ENCODE data around the gene RAPGEF4.

DNA sequence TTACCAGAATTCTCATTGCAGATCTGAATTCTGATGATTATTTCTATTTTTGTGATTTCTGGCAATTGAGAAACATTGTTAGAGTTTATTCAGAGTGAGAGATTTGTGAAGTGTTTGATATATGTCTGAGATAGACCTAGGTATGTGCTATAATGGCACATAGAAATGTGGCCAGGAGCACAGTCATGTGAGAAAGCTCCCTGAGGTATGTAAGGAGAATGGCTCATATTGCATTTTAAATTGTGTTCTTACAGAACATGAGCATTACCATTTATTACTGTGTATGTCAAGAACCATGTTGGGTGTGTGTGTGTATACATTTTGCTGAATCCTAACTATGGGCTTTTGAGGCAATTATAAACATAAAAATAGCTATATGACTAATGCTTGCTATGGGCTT lies 101.2 kb downstream of the RAPGEF4 start:
- TF ChIP-seq, protein P1, sequence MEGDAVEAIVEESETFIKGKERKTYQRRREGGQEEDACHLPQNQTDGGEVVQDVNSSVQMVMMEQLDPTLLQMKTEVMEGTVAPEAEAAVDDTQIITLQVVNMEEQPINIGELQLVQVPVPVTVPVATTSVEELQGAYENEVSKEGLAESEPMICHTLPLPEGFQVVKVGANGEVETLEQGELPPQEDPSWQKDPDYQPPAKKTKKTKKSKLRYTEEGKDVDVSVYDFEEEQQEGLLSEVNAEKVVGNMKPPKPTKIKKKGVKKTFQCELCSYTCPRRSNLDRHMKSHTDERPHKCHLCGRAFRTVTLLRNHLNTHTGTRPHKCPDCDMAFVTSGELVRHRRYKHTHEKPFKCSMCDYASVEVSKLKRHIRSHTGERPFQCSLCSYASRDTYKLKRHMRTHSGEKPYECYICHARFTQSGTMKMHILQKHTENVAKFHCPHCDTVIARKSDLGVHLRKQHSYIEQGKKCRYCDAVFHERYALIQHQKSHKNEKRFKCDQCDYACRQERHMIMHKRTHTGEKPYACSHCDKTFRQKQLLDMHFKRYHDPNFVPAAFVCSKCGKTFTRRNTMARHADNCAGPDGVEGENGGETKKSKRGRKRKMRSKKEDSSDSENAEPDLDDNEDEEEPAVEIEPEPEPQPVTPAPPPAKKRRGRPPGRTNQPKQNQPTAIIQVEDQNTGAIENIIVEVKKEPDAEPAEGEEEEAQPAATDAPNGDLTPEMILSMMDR (IDR thresholded peaks at IDR 0.05; ENCODE audit: low read depth, low read length) = no peak
- TF ChIP-seq EZH2phosphoT487 (IDR thresholded peaks at IDR 0.05; ENCODE audit: low read depth) = no peak
